A549 treated with DMSO at 1 μM for 4 hours (cell line): ENCODE data around the gene EBI3. TPM values are rescaled to one million over a fixed set of nuclear protein-coding genes. Genes with fewer than 3 reads are reported as not detected.

Source experiments
- total RNA-seq: library from RNA; stranded (reverse); fragments of 200-300 nt; extraction: Qiagen RNA extraction; gene quantifications from 5 replicates; pipeline ENCODE4 v1.2.3, GENCODE V29; 2022; ENCODE audit warnings: low read depth

Gene EBI3
- 2.6 to 4.2 TPM (median 2.9 TPM) in 5 replicates for total RNA-seq

GRCh38 chr19:4229179-4229931 is at the start of gene EBI3:
Gene EBI3, plus strand, starts transcription at chr19:4229523. Its CDS starts 28 bp downstream, at chr19:4229551.

GRCh38 chr19:4182084-4182810 is 47.1 kb upstream of the EBI3 start, which contains the start of the genes ANKRD24 and SIRT6:
Gene ANKRD24, plus strand, starts transcription at chr19:4182689. Its CDS starts 3,737 bp downstream, at chr19:4186426.
Gene SIRT6, minus strand, starts transcription at chr19:4182563. Its CDS starts 24 bp downstream, at chr19:4182539.

GRCh38 chr19:4246767-4247593 is 17.7 kb downstream of the EBI3 start, which contains the start of gene YJU2:
Gene YJU2, plus strand, starts transcription at chr19:4247080. Its CDS starts 67 bp downstream, at chr19:4247147.

GRCh38 chr19:4278419-4279266 is 49.3 kb downstream of the EBI3 start, which contains the start of gene SHD:
Gene SHD, plus strand, starts transcription at chr19:4279266. Its CDS starts 798 bp downstream, at chr19:4280064.

Other genes starting within 250 kb of the EBI3 start
- 976 to 1,139 TPM (median 1,107 TPM) in 5 replicates for gene EEF2, start 244.1 kb upstream of the EBI3 start, total RNA-seq
- gene PIAS4, start 221.8 kb upstream of the EBI3 start, total RNA-seq: 12.5 to 18.9 TPM (median 17.4 TPM) in 5 replicates
- 13.0 to 19.5 TPM (median 18.2 TPM) in 5 replicates for gene ZBTB7A, start 162.6 kb upstream of the EBI3 start, total RNA-seq
- 104 to 145 TPM (median 123 TPM) in 5 replicates for gene MAP2K2, start 105.4 kb upstream of the EBI3 start, total RNA-seq
- 0.05 to 0.07 TPM (median 0.06 TPM) in 3 of 5 replicates, not detected in the others for gene CREB3L3, start 75.9 kb upstream of the EBI3 start, total RNA-seq
- 23.7 to 36.2 TPM (median 28.3 TPM) in 5 replicates for gene SIRT6, start 47.0 kb upstream of the EBI3 start, total RNA-seq
- 0.10 to 0.26 TPM (median 0.23 TPM) in 5 replicates for gene ANKRD24, start 46.8 kb upstream of the EBI3 start, total RNA-seq
- gene YJU2, start 17.6 kb downstream of the EBI3 start, total RNA-seq: 18.2 to 22.4 TPM (median 19.1 TPM) in 5 replicates
- gene SHD, start 49.7 kb downstream of the EBI3 start, total RNA-seq: 0.04 to 0.05 TPM in 2 of 5 replicates, not detected in the others
- not detected in 5 replicates for gene TMIGD2, start 72.9 kb downstream of the EBI3 start, total RNA-seq
- 7.5 to 8.4 TPM (median 7.8 TPM) in 5 replicates for gene FSD1, start 75.1 kb downstream of the EBI3 start, total RNA-seq
- not detected in 5 replicates for gene STAP2, start 109.3 kb downstream of the EBI3 start, total RNA-seq
- gene MPND, start 114.0 kb downstream of the EBI3 start, total RNA-seq: 7.4 to 12.2 TPM (median 11.0 TPM) in 5 replicates
- 53.6 to 63.3 TPM (median 57.1 TPM) in 5 replicates for gene SH3GL1, start 171.0 kb downstream of the EBI3 start, total RNA-seq
- 21.8 to 26.4 TPM (median 23.6 TPM) in 5 replicates for gene CHAF1A, start 173.1 kb downstream of the EBI3 start, total RNA-seq
- gene UBXN6, start 228.3 kb downstream of the EBI3 start, total RNA-seq: 42.3 to 61.2 TPM (median 57.7 TPM) in 5 replicates
- gene HDGFL2, start 242.8 kb downstream of the EBI3 start, total RNA-seq: 20.0 to 32.7 TPM (median 27.2 TPM) in 5 replicates